MG63 (cell line): Measurements from ENCODE around the gene TCFL5. TPM values are rescaled to one million over a fixed set of nuclear protein-coding genes. Genes with fewer than 3 reads are reported as not detected.
A peak's percentile ranks its signal among the peaks of the same experiment; 100 is the strongest.
"Not testable (repeated sequence)": the region's sequence is repeated elsewhere in the genome, so short reads cannot be mapped to it uniquely, and the experiment has no call there.

Source experiments
- DNase-seq: peaks from one replicate; pipeline ENCODE4 v3.0.0-alpha.2; 2020
- H3K27me3 ChIP-seq: fragments of 250-450 bp; sonication (Bioruptor Pico); 2 replicates; pipeline ENCODE4 v1.5.1; 2020; ENCODE audit warnings: mild to moderate bottlenecking, moderate library complexity
- H3K36me3 ChIP-seq: fragments of 250-450 bp; sonication (Bioruptor Pico); 2 replicates; pipeline ENCODE4 v1.5.1; 2020; ENCODE audit warnings: mild to moderate bottlenecking, moderate library complexity
- H3K4me3 ChIP-seq: fragments of 250-450 bp; sonication (Bioruptor Pico); 2 replicates; pipeline ENCODE4 v1.5.1; 2020; ENCODE audit warnings: mild to moderate bottlenecking, moderate library complexity
- H3K9me3 ChIP-seq: fragments of 250-450 bp; sonication (Bioruptor Pico); 2 replicates; pipeline ENCODE4 v1.5.1; 2020; ENCODE audit warnings: mild to moderate bottlenecking, moderate library complexity
- total RNA-seq: library from RNA; depleted of rRNA; stranded (reverse); fragments of >200 nt; shearing (Covaris generic); gene quantifications from 2 replicates; pipeline ENCODE4 v1.2.3, GENCODE V29; 2014; ENCODE audit warnings: low replicate concordance

TCFL5 gene
- total RNA-seq, 1 experiment from 2014 or later, result 25.4 TPM

DNA sequence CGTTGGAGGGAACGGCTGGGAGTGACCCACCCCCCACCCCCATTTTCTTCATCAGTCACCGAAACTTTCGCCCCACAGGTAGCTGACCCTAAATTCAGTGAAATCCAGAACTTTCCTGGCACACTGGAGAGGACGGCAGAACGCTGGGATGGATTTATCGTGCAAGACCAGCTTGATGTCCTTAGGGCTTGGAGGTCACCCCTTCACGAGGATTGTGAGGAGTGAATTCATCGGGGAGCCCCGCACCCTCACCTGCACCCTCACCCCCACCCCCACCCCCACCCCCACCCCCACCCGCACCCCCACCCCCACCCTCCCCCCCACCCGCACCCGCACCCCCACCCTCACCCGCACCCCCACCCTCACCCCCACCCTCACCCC, 13.3 kb upstream of the TCFL5 start:
- Histone ChIP-seq H3K27me3 (no peaks in the 10 kb centered on the region), H3K36me3 (peaks cover 4% of the 10 kb centered on the region), H3K9me3 (no peaks in the 10 kb centered on the region; the same call in 1 of the 2 replicates), H3K4me3 (no peak overlapping the region)
- no peak for DNase-seq

- not testable (repeated sequence) for H3K27me3 ChIP-seq, H3K36me3 ChIP-seq
Observed at GRCh38 chr20:62873681-62874031, 12.0 kb upstream of the TCFL5 start.

GRCh38 chr20:62873280-62873679, 11.7 kb upstream of the TCFL5 start:
- DNase-seq, result no peak
- H3K36me3 ChIP-seq, result no peaks in the 10 kb centered on the region
- H3K27me3 ChIP-seq, result no peaks in the 10 kb centered on the region
- no peaks in the 10 kb centered on the region; the same call in 1 of the 2 replicates for H3K9me3 ChIP-seq
- H3K4me3 ChIP-seq, result no peak overlapping the region

More at GRCh38 chr20:62873681-62874031, 12.0 kb upstream of the TCFL5 start:
- DNase-seq, result peak; percentile 59
- H3K4me3 ChIP-seq, H3K9me3 ChIP-seq: not testable (repeated sequence)

DNA sequence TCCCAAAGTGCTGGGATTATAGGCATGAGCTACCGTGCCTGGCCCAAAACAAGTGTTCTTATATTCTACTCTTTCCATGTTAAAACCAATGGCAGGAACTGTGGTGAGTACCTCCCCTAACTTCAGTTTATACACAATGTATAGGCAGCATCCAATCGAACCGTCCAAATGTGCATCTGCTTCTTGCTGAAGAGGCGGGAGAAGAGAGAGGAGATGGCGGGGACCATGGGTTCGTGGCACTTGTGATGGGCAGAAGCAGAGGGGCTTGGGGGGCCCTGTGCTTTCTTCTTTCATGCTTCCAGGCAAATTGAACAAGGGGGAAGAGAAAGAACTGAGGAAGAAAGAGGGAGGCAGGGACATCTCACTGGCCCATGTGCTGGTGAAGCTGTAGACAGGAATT, 11.2 kb upstream of the TCFL5 start:
- Histone ChIP-seq H3K9me3 (no peaks in the 10 kb centered on the region; the same call in 1 of the 2 replicates), H3K36me3 (no peaks in the 10 kb centered on the region), H3K4me3 (no peak overlapping the region), H3K27me3 (no peaks in the 10 kb centered on the region)
- no peak for DNase-seq

GRCh38 chr20:62872184-62872847, 10.7 kb upstream of the TCFL5 start:
- Histone ChIP-seq H3K27me3 (no peaks in the 10 kb centered on the region), H3K9me3 (no peaks in the 10 kb centered on the region; the same call in 1 of the 2 replicates)
- no peak for DNase-seq

GRCh38 chr20:62864207-62864606, 2.6 kb upstream of the TCFL5 start:
- no peaks in the 10 kb centered on the region for H3K27me3 ChIP-seq
- H3K36me3 ChIP-seq, result peaks cover 3% of the 10 kb centered on the region
- H3K9me3 ChIP-seq, result peaks cover 8% of the 10 kb centered on the region
- no peak for DNase-seq
- H3K4me3 ChIP-seq, result no peak overlapping the region

More at GRCh38 chr20:62872184-62872847, 10.7 kb upstream of the TCFL5 start:
- Histone ChIP-seq H3K4me3 (no peak overlapping the region), H3K36me3 (no peaks in the 10 kb centered on the region)

DNA sequence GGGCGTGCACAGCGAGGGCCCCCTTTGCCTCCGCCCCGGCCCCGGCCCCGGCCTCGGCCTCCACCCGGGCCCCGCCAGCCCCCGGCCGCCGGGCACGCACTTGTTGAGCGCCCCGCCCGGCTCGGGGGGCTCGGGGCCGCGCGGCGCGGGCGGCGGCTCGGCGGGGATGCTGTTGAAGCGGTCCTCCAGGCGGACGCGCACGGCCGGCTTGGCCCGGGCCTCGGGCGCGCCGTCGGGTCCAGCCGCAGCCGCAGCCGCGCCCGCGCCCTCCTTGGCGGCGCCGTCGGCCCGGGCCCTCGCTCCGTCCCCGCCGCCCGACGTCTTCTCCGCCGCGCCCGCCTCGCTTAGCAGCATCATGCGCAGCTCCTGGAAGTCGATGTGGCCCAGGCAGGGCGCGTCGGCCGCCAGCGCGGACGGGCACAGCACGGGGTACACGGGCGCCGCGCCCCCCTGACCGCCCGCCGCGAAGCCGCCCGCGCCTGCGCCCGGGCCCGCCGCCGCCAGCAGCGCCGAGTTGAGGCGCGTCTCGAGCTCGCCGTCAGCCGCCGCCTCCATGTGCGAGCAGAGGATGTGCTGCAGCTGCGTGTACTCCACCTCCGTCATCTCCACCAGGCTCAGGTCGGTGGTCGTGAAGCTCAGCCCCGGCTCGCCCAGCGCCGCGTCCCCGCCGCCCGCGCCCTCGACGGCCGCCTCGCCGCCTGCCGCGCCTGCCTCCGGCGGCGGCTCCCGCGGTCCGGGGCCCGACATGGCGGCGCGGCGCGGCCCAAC, 514 bp downstream of the TCFL5 start:
- DNase-seq, result peak; percentile 46
- Histone ChIP-seq H3K36me3 (peaks cover 28% of the 10 kb centered on the region), H3K4me3 (peak overlapping the region; percentile 63), H3K9me3 (peaks cover 8% of the 10 kb centered on the region), H3K27me3 (no peaks in the 10 kb centered on the region)

- no peaks in the 10 kb centered on the region for H3K27me3 ChIP-seq
- DNase-seq, result peak; percentile 31
- peaks cover 33% of the 10 kb centered on the region for H3K36me3 ChIP-seq
- peak overlapping the region; percentile 63 for H3K4me3 ChIP-seq
- H3K9me3 ChIP-seq, result peaks cover 8% of the 10 kb centered on the region
Observed at GRCh38 chr20:62860391-62860923, 1.2 kb downstream of the TCFL5 start.

- Histone ChIP-seq H3K4me3 (peak overlapping the region; percentile 63), H3K27me3 (no peaks in the 10 kb centered on the region), H3K36me3 (peaks cover 41% of the 10 kb centered on the region), H3K9me3 (peaks cover 8% of the 10 kb centered on the region)
- no peak for DNase-seq
Observed at GRCh38 chr20:62859721-62860120, 1.9 kb downstream of the TCFL5 start.

DNA sequence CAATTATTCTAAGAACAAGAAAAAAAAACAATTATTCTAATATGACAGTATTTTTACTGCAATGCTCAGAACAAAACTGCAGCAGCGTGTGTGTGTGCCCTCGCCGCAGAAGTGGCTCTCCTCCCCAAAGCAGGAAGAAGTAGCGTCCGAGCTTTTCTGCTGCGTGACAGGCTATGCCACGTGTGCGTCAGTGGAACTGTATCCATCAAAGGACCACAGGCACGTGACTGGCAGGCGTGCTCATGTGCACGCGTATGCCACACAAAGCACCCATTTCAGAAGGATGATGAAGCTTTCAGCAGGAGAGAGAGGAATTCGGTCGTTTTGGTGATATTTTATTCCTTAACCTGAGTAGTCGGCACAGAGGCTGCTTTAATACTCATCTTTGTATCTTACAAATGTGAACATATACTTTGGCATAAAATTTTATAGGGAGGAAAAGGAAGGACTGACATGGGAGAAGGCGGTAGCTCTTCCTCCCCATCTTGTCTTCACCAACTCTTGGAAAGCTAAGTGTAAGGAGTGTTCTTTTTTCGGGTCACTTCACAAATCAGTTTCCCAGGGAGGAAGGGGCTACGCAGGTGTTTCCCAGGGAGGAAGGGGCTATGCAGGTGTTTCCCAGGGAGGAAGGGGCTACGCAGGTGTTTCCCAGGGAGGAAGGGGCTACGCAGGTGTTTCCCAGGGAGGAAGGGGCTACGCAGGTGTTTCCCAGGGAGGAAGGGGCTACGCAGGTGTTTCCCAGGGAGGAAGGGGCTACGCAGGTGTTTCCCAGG, 3.4 kb downstream of the TCFL5 start:
- DNase-seq, result no peak
- Histone ChIP-seq H3K36me3 (peaks cover 55% of the 10 kb centered on the region), H3K9me3 (no peaks in the 10 kb centered on the region), H3K27me3 (no peaks in the 10 kb centered on the region), H3K4me3 (no peak overlapping the region)

GRCh38 chr20:62856931-62857619, 4.5 kb downstream of the TCFL5 start:
- Histone ChIP-seq H3K4me3 (no peak overlapping the region), H3K9me3 (no peaks in the 10 kb centered on the region), H3K27me3 (no peaks in the 10 kb centered on the region), H3K36me3 (peaks cover 63% of the 10 kb centered on the region)
- DNase-seq, result no peak

GRCh38 chr20:62855120-62855519, 6.5 kb downstream of the TCFL5 start:
- Histone ChIP-seq H3K36me3 (peaks cover 79% of the 10 kb centered on the region), H3K27me3 (no peaks in the 10 kb centered on the region), H3K9me3 (no peaks in the 10 kb centered on the region), H3K4me3 (no peak overlapping the region)
- no peak for DNase-seq

- no peaks in the 10 kb centered on the region for H3K27me3 ChIP-seq
- H3K36me3 ChIP-seq, result peaks cover 85% of the 10 kb centered on the region
- no peak overlapping the region for H3K4me3 ChIP-seq
- no peaks in the 10 kb centered on the region for H3K9me3 ChIP-seq
- no peak for DNase-seq
Observed at GRCh38 chr20:62854121-62854520, 7.5 kb downstream of the TCFL5 start.

DNA sequence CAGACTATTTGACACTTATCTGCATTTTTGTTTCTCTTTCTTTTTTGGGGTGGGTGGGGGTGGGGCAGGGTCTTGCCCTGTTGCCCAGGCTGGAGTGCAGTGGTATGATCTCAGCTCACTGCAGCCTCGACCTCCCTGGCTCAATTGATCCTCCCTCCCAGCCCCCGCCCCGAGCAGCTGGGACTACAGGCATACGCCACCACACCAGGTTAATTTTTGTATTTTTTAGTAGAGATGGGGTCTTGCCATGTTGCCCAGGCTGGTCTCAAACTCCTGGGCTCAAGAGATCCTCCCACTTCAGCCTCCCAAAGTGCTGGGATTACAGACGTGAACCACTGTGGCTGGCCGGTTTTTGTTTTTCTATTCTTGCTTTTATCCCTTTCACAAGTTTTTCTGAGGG, 8.3 kb downstream of the TCFL5 start:
- not testable (repeated sequence) for DNase-seq, H3K4me3 ChIP-seq, H3K9me3 ChIP-seq, H3K27me3 ChIP-seq
- peaks cover 84% of the 10 kb centered on the region for H3K36me3 ChIP-seq

DNA sequence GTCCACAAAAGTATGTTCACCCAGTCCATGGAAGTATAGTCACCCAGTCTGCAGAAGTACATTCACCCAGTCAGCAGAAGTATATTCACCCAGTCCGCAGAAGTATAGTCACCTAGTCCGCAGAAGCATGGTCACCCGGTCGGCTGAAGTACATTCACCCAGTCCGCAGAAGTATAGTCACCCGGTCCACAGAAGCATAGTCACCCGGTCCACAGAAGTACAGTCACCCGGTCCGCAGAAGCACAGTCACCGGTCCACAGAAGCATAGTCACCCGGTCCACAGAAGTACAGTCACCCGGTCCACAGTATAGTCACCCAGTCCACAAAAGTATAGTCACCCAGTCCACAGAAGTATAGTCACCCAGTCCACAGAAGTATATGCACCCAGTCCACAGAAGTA, 8.8 kb downstream of the TCFL5 start:
- Histone ChIP-seq H3K27me3 (no peaks in the 10 kb centered on the region), H3K9me3 (no peaks in the 10 kb centered on the region), H3K4me3 (no peak overlapping the region), H3K36me3 (peaks cover 84% of the 10 kb centered on the region)
- DNase-seq, result no peak

- Histone ChIP-seq H3K27me3 (no peaks in the 10 kb centered on the region), H3K36me3 (peaks cover 84% of the 10 kb centered on the region), H3K4me3 (no peak overlapping the region), H3K9me3 (no peaks in the 10 kb centered on the region)
- no peak for DNase-seq
Observed at GRCh38 chr20:62852196-62852595, 9.4 kb downstream of the TCFL5 start.
